Measurements from ENCODE around the gene COX6B2. TPM values are rescaled to one million over a fixed set of nuclear protein-coding genes. Genes with fewer than 3 reads are reported as not detected.

The COX6B2 gene
- total and polyA plus RNA-seq, 2 of the 13 experiments (the other 11 are each of a cell fraction or from before 2014, with no cell fraction given): 0.21 TPM; not detected in 1

DNA sequence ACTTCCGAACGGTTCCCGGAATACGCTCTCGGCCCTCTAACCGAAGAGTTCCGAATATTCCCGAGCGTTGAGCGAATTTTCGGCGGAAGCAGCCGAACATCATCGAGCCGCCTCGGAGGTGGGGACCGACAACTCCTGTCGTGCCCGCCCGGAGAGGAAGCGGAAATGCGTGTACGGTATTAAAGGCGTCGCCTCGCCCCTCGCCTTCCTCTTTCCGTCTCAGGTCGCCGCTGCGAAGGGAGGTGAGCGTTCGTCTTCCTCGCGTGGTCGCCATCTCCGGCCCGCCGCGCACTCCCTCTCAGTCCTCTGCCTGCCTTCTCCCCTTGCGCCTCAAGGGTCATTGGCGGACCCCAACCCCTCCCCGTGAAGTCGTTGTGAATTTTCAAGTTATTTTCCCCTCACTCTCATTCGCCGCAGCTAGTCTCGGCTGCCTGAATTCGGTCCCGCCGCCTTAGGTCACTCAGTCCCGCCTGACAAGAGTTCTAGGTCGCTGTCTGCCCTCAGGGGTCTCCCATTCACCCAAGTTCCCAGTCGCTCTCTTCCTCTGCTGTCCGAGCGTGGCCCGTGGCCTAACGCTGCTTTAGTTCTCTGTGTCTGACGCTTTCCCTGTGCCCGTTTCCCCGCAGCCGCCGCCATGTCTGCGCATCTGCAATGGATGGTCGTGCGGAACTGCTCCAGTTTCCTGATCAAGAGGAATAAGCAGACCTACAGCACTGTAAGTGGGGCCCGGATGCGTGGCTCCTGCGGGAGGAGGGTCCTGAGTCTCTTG is 31.4 kb upstream of the COX6B2 start, which contains the start of gene RPL28 (continued):
- peak; percentile 75; the same call in 1 of the 2 replicates for TF ChIP-seq ZNF280D (CRISPR knock-in tag; IDR thresholded peaks at IDR 0.05)
- no peak for TF ChIP-seq CBX2 (IDR thresholded peaks at IDR 0.05; ENCODE audit: low read depth, low read length)
- no peak for TF ChIP-seq CBX2 (CRISPR knock-in tag; IDR thresholded peaks at IDR 0.05; ENCODE audit: low read depth)
- peak; percentile 52; the same call in 1 of the 2 replicates for TF ChIP-seq ZFP37 (CRISPR knock-in tag; IDR thresholded peaks at IDR 0.05; ENCODE audit: borderline replicate concordance)
- no peak for TF ChIP-seq SMARCC2 (IDR thresholded peaks at IDR 0.05)
- TF ChIP-seq, protein P1, sequence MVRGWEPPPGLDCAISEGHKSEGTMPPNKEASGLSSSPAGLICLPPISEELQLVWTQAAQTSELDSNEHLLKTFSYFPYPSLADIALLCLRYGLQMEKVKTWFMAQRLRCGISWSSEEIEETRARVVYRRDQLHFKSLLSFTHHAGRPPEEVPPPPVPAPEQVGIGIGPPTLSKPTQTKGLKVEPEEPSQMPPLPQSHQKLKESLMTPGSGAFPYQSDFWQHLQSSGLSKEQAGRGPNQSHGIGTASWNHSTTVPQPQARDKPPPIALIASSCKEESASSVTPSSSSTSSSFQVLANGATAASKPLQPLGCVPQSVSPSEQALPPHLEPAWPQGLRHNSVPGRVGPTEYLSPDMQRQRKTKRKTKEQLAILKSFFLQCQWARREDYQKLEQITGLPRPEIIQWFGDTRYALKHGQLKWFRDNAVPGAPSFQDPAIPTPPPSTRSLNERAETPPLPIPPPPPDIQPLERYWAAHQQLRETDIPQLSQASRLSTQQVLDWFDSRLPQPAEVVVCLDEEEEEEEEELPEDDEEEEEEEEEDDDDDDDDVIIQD (CRISPR knock-in tag; IDR thresholded peaks at IDR 0.05; ENCODE audit: low read depth): no peak
- no peak for TF ChIP-seq ZNF878 (CRISPR knock-in tag; IDR thresholded peaks at IDR 0.05)
- 0 out of 2 replicates have a peak, but pooled peaks have one; percentile 63 for TF ChIP-seq ZKSCAN8 (CRISPR knock-in tag; IDR thresholded peaks at IDR 0.05; ENCODE audit: borderline replicate concordance)
- TF ChIP-seq ZBTB10 (CRISPR knock-in tag; IDR thresholded peaks at IDR 0.05; ENCODE audit: borderline replicate concordance): 0 out of 2 replicates have a peak, but pooled peaks have one; percentile 57
- TF ChIP-seq CREM (IDR thresholded peaks at IDR 0.05): peak; percentile 88
- no peak for TF ChIP-seq CREM (CRISPR knock-in tag; IDR thresholded peaks at IDR 0.05)
- no peak for TF ChIP-seq MATR3 (CRISPR knock-in tag; IDR thresholded peaks at IDR 0.05)
- peak; percentile 79 for TF ChIP-seq ARNT2 (CRISPR knock-in tag; IDR thresholded peaks at IDR 0.05; ENCODE audit: low read depth)
- TF ChIP-seq CBX1 (IDR thresholded peaks at IDR 0.05; ENCODE audit: low read depth): peak; percentile 87
- peak; percentile 85 for TF ChIP-seq ZNF225 (CRISPR knock-in tag; IDR thresholded peaks at IDR 0.05)
- TF ChIP-seq TBL1XR1 (IDR thresholded peaks at IDR 0.05; ENCODE audit: borderline replicate concordance, low read length, partially characterized antibody): peak; percentile 16
- no peak for TF ChIP-seq ZMAT3 (CRISPR knock-in tag; conservative IDR thresholded peaks at IDR 0.05)
- TF ChIP-seq AGO2 (optimal IDR thresholded peaks at IDR 0.05; ENCODE audit: low read depth, low read length): peak; percentile 85
- no peak; the same call in 1 of the 2 replicates for TF ChIP-seq AKAP8 (CRISPR knock-in tag; IDR thresholded peaks at IDR 0.05)
- TF ChIP-seq HINFP (CRISPR knock-in tag; IDR thresholded peaks at IDR 0.05; ENCODE audit: low read depth): peak; percentile 79
- TF ChIP-seq HMG20B (CRISPR knock-in tag; conservative IDR thresholded peaks at IDR 0.05): no peak
- TF ChIP-seq ZNF350 (CRISPR knock-in tag; IDR thresholded peaks at IDR 0.05; ENCODE audit: borderline replicate concordance, low read depth): peak; percentile 92

Measured in HepG2 (cell line).